Body of pancreas (tissue), 4 donors: ENCODE results near the gene MRPL40.

Experiments used
- CTCF ChIP-seq, 7 experiments: fragments of 450-650 bp in 4 of 7; fragments of 200-600 bp in 3 of 7; sonication (generic) in 3 of 7; IDR thresholded peaks; one replicate each; pipeline ENCODE4 v1.5.1; 2016 to 2019; ENCODE audit warnings: antibody characterized with exemption in 7 of 7
- POLR2A ChIP-seq, 3 donors: fragments of 450-650 bp; IDR thresholded peaks; one replicate each; pipeline ENCODE4 v1.6.1; 2016; ENCODE audit warnings: antibody characterized with exemption in 3 of 3, mild to moderate bottlenecking in 2 of 3

GRCh38 chr22:19454156-19454555 is 21.8 kb downstream of the MRPL40 start:
- TF ChIP-seq CTCF (IDR thresholded peaks at IDR 0.05) (no peak), POLR2A (IDR thresholded peaks at IDR 0.05) (no peak)
